ENCODE results near the gene MBD1. TPM values are rescaled to one million over a fixed set of nuclear protein-coding genes. Genes with fewer than 3 reads are reported as not detected.
"Not testable (repeated sequence)": the region's sequence is repeated elsewhere in the genome, so short reads cannot be mapped to it uniquely, and the experiment has no call there.

Gene MBD1
- total RNA-seq, 1 experiment from 2014 or later: 124 TPM

GRCh38 chr18:50297621-50298442 lies 16.5 kb upstream of the MBD1 start:
- DNase-seq (ENCODE audit: low read depth): peak; percentile 65

GRCh38 chr18:50293039-50293438 lies 11.7 kb upstream of the MBD1 start:
- no peak for DNase-seq (ENCODE audit: low read depth)

- no peak for DNase-seq (ENCODE audit: low read depth)
Observed at GRCh38 chr18:50289108-50289443, 7.8 kb upstream of the MBD1 start.

GRCh38 chr18:50288348-50289107 lies 7.2 kb upstream of the MBD1 start:
- not testable (repeated sequence) for DNase-seq (ENCODE audit: low read depth)

GRCh38 chr18:50287441-50288347 lies 6.4 kb upstream of the MBD1 start, which contains the start of gene CXXC1:
Gene CXXC1 (minus strand): TSS chr18:50287692. CDS start chr18:50287589, 103 bp downstream.
- peak; percentile 99 for DNase-seq (ENCODE audit: low read depth)

- no peak for DNase-seq (ENCODE audit: low read depth)
Observed at GRCh38 chr18:50287028-50287440, 5.7 kb upstream of the MBD1 start.

- DNase-seq (ENCODE audit: low read depth): peak; percentile 75
Observed at GRCh38 chr18:50286391-50287027, 5.2 kb upstream of the MBD1 start.

GRCh38 chr18:50285631-50286321 lies 4.5 kb upstream of the MBD1 start:
- DNase-seq (ENCODE audit: low read depth): no peak

- no peak for DNase-seq (ENCODE audit: low read depth)
Observed at GRCh38 chr18:50285071-50285470, 3.7 kb upstream of the MBD1 start.

- DNase-seq (ENCODE audit: low read depth): peak; percentile 94
Observed at GRCh38 chr18:50284255-50284885, 3.0 kb upstream of the MBD1 start.

GRCh38 chr18:50283469-50284209 lies 2.3 kb upstream of the MBD1 start:
- DNase-seq (ENCODE audit: low read depth): no peak

- DNase-seq (ENCODE audit: low read depth): no peak
Observed at GRCh38 chr18:50282521-50283335, 1.4 kb upstream of the MBD1 start.

GRCh38 chr18:50281972-50282520 lies 723 bp upstream of the MBD1 start:
- no peak for DNase-seq (ENCODE audit: low read depth)

- DNase-seq (ENCODE audit: low read depth): no peak
Observed at GRCh38 chr18:50280707-50281294, 522 bp downstream of the MBD1 start.

- no peak for DNase-seq (ENCODE audit: low read depth)
Observed at GRCh38 chr18:50279752-50280151, 1.6 kb downstream of the MBD1 start.

- peak; percentile 80 for DNase-seq (ENCODE audit: low read depth)
Observed at GRCh38 chr18:50277942-50278341, 3.4 kb downstream of the MBD1 start.

- DNase-seq (ENCODE audit: low read depth): no peak
Observed at GRCh38 chr18:50276452-50276851, 4.9 kb downstream of the MBD1 start.
